ENCODE results near the gene HSD3B1.
"Not testable (repeated sequence)": the region's sequence is repeated elsewhere in the genome, so short reads cannot be mapped to it uniquely, and the experiment has no call there.

The HSD3B1 gene

GRCh38 chr1:119504831-119505230, 2.2 kb upstream of the HSD3B1 start:
- no peak for DNase-seq

GRCh38 chr1:119510046-119510445, 3.0 kb downstream of the HSD3B1 start:
- DNase-seq: no peak

- DNase-seq: no peak
Observed at GRCh38 chr1:119515221-119515620, 8.2 kb downstream of the HSD3B1 start.

GRCh38 chr1:119516247-119516646, 9.2 kb downstream of the HSD3B1 start:
- DNase-seq: no peak

- DNase-seq: no peak
Observed at GRCh38 chr1:119516680-119517079, 9.7 kb downstream of the HSD3B1 start.

- not testable (repeated sequence) for DNase-seq
Observed at GRCh38 chr1:119517667-119518066, 10.7 kb downstream of the HSD3B1 start.

- no peak for DNase-seq
Observed at GRCh38 chr1:119531606-119532323, 24.8 kb downstream of the HSD3B1 start.

- DNase-seq: no peak
Observed at GRCh38 chr1:119532324-119532910, 25.4 kb downstream of the HSD3B1 start.

GRCh38 chr1:119535381-119535780, 28.4 kb downstream of the HSD3B1 start:
- DNase-seq: no peak

GRCh38 chr1:119537966-119538365, 31.0 kb downstream of the HSD3B1 start:
- DNase-seq: no peak

GRCh38 chr1:119539636-119540035, 32.6 kb downstream of the HSD3B1 start:
- DNase-seq: no peak

- DNase-seq: no peak
Observed at GRCh38 chr1:119541389-119541788, 34.4 kb downstream of the HSD3B1 start.

- no peak for DNase-seq
Observed at GRCh38 chr1:119542492-119542946, 35.5 kb downstream of the HSD3B1 start.

- DNase-seq: no peak
Observed at GRCh38 chr1:119544165-119544762, 37.3 kb downstream of the HSD3B1 start.

- no peak for DNase-seq
Observed at GRCh38 chr1:119546641-119547040, 39.6 kb downstream of the HSD3B1 start.

- DNase-seq: no peak
Observed at GRCh38 chr1:119547306-119547705, 40.3 kb downstream of the HSD3B1 start.

GRCh38 chr1:119547805-119548204, 40.8 kb downstream of the HSD3B1 start:
- DNase-seq: no peak

- DNase-seq: peak; percentile 5
Observed at GRCh38 chr1:119549719-119550132, 42.7 kb downstream of the HSD3B1 start.

- no peak for DNase-seq
Observed at GRCh38 chr1:119550381-119550780, 43.4 kb downstream of the HSD3B1 start.

- no peak for DNase-seq
Observed at GRCh38 chr1:119551218-119551617, 44.2 kb downstream of the HSD3B1 start.

- DNase-seq: not testable (repeated sequence)
Observed at GRCh38 chr1:119552656-119553055, 45.6 kb downstream of the HSD3B1 start.

GRCh38 chr1:119553302-119554071, 46.5 kb downstream of the HSD3B1 start:
- not testable (repeated sequence) for DNase-seq

GRCh38 chr1:119554183-119554582, 47.2 kb downstream of the HSD3B1 start:
- DNase-seq: no peak

All from stimulated activated CD4-positive, alpha-beta T cell treated with anti-CD3 and anti-CD28 coated beads, Interleukin-4, amount 100 ng/mL, for 24 hours (primary cell).